ENCODE results near the gene HELB.

Gene HELB

GRCh38 chr12:66367015-66367667 lies 64.8 kb downstream of the HELB start:
- no peak for DNase-seq

- no peak for DNase-seq
These were observed 69.7 kb downstream of the HELB start for GRCh38 chr12:66371982-66372381.

- DNase-seq = no peak
These were observed 73.3 kb downstream of the HELB start for GRCh38 chr12:66375560-66375959.

- DNase-seq = no peak
These were observed 77.3 kb downstream of the HELB start for GRCh38 chr12:66379616-66380015.

- no peak for DNase-seq
These were observed 78.7 kb downstream of the HELB start for GRCh38 chr12:66380769-66381535.

GRCh38 chr12:66387117-66387516 lies 84.8 kb downstream of the HELB start:
- DNase-seq = no peak
